OCI-M1 (cell line): ENCODE data around the gene TXNIP.
A peak's percentile ranks its signal among the peaks of the same experiment; 100 is the strongest.

Source experiments
- DNase-seq: peaks from one replicate; lab custom pipeline; 2025; lab: John Stamatoyannopoulos, UW

The TXNIP gene

DNA sequence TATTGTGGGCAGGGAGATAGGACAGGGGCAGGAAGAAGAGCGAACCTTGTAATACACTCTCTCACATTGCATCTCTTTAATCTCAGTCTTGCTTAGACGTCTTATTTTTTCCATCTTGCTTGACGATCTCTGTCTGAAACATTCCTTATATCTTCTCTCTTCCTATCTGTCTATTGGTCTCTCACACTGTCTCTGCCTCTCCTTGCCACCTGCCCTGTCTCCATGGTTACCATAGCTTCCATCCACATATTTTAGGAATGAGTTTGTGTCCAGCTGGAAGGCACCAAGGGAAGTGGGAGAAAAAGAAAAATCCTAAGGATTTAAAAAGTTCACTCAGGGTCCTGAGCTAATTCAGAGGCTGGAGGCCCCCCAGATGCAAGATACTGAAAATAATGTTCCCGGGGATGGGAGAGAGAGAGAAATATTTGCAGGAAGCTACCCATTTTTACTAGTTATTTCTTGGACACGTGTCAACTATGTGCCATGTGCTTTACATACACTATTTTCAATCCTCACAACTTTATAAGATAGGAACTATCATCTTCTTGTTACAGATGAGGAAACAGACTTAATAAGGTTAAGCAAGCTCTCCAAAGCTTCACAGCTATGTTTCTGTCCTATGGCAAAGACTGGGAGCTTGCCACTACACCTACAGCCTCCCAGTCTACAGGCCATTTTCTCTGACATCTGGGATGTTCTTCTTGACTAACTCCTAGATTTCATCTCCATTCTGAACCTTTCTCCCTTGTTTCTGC lies 32.9 kb downstream of the TXNIP start:
- DNase-seq, result peak; percentile 64

DNA sequence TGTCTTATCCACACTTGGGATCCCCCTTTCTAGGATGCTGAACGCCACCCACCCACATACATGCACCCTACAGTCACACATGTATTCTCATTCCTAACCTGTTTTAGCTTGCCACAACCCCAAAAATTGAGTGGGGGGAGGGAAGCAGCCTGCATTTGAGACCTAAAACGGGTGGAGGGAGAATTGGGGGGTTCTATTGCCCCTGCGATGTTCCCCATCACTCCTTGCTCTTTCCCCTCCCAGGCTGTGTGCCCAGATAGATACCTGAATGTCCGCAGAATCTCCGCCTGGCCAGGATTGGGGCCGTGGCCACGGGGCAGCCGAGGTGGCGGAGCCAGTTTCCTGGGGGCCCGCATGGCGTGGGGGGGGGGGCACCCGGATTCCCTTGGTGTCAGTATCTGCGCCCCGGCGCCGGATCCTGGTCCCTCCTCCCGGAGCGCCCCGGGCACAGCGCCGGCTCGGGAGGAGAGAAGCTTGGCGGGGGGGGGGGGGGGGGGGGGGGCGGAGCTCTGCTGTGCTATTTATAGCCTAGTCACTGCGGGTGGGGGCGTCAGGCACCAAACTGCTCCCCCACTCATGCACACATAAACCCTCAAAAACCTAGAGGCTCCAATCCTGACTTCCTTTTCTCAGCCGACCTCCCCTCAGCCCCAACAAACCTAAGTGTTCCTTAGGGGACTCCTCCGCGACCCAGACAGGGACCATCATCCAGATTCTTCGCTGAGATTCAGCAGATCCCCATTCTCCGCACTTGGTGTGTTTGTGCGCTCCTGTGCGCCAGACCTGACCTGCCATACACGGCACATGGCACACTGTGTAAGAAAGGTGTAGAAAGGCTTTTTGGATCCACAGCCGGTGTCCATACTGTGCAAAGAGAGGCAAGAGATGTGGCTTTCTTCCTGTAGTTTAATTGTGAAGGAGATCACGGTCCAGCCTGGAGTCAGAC lies 33.9 kb downstream of the TXNIP start:
- DNase-seq, result no peak

DNA sequence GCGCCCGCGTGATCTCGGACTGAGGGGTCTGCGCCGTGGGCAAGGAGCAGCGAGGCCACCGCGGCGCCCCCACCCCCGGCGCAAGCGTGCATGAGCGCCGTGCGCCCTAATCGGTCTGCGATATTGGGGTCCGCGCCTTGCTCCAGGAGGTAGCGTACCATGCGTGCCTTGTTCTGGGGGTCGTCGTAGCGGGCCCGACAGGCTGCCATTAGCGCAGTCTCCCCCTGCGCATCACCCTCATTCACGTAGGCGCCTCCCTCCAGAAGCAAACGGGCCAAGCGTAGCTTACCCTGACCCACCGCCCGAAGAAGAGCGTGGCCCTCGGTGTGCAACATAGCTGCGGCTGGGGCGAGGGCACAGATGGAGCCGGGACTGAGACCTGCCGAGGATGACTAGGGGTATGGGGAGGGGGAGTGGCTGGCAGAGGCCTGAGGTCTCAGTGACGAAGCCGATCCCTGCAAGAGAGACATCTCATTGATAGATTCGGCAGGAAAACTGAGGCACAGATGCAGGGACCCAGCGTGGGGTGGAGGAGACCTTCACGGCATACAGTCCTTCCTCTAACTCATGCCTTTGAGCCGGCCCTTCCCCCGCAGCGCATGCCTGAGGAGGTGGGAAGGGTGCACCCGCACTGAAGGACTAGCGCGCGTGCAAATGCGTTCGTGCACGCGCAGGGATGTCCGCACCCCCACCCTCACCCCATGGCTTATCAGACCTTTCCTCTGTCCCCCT lies 34.8 kb downstream of the TXNIP start:
- DNase-seq, result no peak

GRCh38 chr1:145961109-145961424 lies 35.3 kb downstream of the TXNIP start:
- no peak for DNase-seq

GRCh38 chr1:145960468-145961108 lies 35.8 kb downstream of the TXNIP start:
- DNase-seq, result peak; percentile 86

DNA sequence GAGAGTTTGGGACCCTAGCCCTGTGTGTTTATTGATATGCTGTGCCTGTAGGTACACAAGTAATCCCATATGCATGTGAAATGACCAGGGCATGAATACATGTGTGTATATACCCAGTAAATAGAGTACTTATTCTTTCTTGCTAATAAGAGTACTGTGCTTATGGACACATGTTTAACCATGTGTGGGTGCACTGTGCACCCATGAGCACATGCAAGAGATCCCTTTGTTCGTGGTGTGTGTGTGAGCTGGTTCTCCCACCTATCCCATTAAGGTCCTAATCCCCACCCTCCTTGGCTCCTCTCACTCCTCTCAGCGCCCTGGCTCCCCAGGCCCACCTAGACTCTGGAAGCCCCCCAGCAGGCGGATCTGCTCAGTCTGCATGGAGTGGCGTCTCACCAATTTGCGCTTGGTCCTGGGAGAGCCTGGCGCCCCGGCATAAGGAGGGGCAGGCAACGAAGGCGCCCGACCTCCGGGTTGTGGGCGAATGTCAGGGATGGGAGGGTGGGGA lies 36.4 kb downstream of the TXNIP start:
- no peak for DNase-seq

- no peak for DNase-seq
Measured at GRCh38 chr1:145959333-145959732, 37.0 kb downstream of the TXNIP start.

GRCh38 chr1:145958734-145959133 lies 37.6 kb downstream of the TXNIP start:
- DNase-seq, result no peak

GRCh38 chr1:145957443-145958319 lies 38.7 kb downstream of the TXNIP start, which contains the start of gene LIX1L:
Gene LIX1L, minus strand, starts transcription at chr1:145958017. Its CDS starts 90 bp downstream, at chr1:145957927.
- peak; percentile 99 for DNase-seq

GRCh38 chr1:145956781-145957442 lies 39.5 kb downstream of the TXNIP start:
- no peak for DNase-seq

GRCh38 chr1:145956361-145956760 lies 40.0 kb downstream of the TXNIP start:
- no peak for DNase-seq

DNA sequence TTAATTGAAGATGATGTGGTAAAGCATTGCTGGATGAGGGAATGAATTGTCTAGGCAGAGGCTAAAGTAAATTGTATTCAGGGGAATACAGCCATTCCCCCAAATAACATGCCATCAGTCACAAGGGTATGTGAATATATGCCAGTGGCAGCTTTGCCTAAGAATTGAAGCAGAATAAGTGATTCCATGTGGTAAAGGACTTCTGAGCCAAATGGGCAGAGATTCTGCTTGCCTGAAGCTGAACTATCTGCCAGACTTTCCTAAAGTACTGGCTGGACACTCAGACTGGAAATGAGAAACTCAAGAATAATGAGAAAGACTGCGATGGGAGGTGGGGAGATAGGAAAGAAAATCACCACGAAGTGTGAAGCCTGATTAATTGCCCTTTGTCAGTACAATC lies 40.9 kb downstream of the TXNIP start:
- DNase-seq, result no peak

GRCh38 chr1:145953861-145954260 lies 42.5 kb downstream of the TXNIP start:
- DNase-seq, result no peak

DNA sequence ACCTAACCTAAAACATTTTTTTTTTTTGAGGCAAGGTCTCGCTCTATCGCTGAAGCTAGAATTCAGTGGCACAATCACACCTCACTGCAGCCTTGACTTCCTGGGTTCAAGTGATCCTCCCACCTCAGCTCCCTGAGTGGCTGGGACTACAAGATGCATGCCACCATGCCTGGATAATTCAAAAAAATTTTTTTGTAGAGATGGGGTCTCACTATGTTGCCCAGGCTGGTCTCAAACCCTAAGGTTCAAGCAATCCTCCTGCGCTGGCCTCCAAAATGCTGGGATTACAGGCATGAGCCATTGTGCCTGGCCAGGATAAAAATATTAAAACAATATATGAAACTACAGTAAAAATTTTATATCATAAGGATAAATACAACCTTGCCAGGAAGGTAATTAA lies 43.5 kb downstream of the TXNIP start:
- no peak for DNase-seq

- no peak for DNase-seq
Measured at GRCh38 chr1:145951526-145951925, 44.9 kb downstream of the TXNIP start.

GRCh38 chr1:145949219-145949618 lies 47.2 kb downstream of the TXNIP start:
- no peak for DNase-seq

- DNase-seq, result no peak
Measured at GRCh38 chr1:145947551-145947950, 48.8 kb downstream of the TXNIP start.

- no peak for DNase-seq
Measured at GRCh38 chr1:145946477-145946986, 49.8 kb downstream of the TXNIP start.

- no peak for DNase-seq
Measured at GRCh38 chr1:145944532-145944931, 51.8 kb downstream of the TXNIP start.

GRCh38 chr1:145942871-145943270 lies 53.5 kb downstream of the TXNIP start:
- DNase-seq, result no peak
